Dedifferentiated amniotic fluid mesenchymal stem cell (primary cell): ENCODE measurements around the gene SLC34A3.
A peak's percentile ranks its signal among the peaks of the same experiment; 100 is the strongest.

ENCODE experiments used
- DNase-seq: peaks from one replicate; pipeline ENCODE4 v3.0.0-alpha.2; 2016; ENCODE audit errors: extremely low spot score

The SLC34A3 gene

GRCh38 chr9:137230705-137231371, at the start of gene SLC34A3:
TSS of gene SLC34A3 (plus strand) at chr9:137230901. CDS start at chr9:137231703, 802 bp downstream.
- DNase-seq = no peak

DNA sequence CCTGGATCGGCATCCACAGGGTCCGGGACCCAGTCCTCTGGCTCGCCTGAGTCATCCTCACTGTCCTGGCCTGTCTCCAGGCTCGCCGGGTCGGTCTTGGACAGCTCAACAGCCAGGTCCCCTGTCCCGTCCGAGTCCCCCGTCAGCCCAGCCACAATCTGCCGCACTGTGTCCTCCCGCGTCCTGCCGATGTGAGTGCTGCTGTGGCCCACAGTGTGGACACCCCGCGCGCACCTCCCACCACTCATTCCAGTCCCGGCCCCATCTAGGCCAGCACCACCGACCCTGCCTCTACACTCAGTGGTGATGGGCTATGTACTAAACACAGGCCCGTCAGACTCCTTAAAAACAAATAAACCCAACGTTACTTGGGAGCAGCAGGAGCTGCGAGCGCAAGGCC, 49.0 kb upstream of the SLC34A3 start:
- no peak for DNase-seq

- no peak for DNase-seq
Observed at GRCh38 chr9:137182836-137183235, 47.9 kb upstream of the SLC34A3 start.

DNA sequence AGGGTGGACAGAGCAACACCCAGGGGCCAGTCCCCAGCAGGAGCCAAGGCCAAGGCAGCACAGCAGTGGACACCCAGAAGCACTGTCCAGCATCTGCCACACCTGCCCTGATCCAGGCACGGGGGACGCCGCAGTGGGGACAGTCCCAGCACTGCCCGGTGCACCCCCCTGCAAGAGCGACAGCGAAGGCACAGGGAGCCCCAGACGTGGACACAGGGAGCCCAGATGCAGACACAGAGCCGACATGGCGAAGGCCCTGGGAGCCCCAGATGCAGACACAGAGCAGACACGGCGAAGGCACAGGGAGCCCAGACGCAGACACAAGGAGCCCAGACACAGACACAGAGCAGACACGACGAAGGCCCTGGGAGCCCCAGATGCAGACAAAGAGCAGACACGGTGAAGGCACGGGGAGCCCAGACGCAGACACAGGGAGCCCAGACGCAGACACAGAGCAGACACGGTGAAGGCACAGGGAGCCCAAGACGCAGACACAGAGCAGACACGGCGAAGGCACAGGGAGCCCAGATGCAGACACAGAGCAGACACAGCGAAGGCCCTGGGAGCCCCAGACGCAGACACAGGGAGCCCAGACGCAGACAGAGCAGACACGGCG, 46.6 kb upstream of the SLC34A3 start:
- DNase-seq = no peak

DNA sequence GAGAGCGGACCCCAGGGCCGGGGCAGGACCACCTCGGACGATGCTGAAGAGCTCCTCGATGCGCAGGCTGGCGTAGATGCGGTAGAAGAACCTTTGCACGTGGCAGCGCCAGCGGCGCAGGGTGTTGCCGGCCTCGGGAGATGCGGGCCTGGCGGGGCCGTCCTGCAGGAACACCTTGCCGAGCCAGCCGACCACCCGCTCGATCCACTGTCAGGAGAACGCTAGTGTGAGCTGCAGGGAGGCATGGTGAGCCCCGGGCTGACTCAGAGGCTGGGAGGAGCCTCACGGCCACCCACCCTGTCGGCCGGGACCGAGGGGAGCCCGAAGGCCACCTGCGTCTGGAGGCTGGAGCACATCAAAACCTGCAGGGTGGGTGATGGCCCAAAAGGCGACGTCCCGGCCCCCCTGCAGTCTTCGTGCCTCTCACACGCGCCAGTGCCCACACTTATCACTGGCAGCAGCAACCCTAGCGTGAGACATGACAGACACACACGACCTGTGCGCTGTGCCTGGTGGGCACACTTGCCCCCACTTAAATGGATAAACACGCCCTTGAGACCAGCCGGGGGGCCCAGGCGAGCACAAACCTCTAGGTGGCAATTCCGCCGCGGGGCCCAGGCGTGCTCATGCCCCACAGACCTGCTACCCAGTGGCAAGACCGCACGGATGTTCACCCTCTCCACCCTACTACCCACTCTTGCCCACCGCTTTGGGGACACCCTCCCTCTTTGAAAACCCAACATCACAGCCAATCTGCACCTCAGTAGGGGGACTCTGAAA, 45.6 kb upstream of the SLC34A3 start:
- no peak for DNase-seq

- DNase-seq = no peak
Observed at GRCh38 chr9:137185921-137186320, 44.8 kb upstream of the SLC34A3 start.

DNA sequence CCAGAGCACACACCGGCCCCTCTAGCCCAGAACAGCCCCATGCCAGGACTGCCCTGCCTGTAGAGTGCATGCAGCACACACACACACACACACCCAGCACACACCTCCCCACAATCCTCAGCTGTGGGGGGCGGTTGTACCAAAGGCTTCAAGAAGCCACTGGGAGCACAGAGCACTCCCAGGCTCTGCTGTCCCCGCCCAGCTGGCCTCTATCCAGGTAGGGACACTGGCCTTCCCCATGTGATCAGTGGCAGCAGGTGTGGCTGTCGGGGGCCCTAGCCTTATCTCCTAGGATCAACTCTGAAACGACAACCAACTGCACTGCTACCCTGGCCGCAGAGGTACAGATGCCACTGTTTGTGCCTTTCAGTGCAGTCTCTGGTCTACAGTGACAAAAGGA, 44.3 kb upstream of the SLC34A3 start:
- no peak for DNase-seq

- DNase-seq = no peak
Observed at GRCh38 chr9:137187386-137187785, 43.3 kb upstream of the SLC34A3 start.

DNA sequence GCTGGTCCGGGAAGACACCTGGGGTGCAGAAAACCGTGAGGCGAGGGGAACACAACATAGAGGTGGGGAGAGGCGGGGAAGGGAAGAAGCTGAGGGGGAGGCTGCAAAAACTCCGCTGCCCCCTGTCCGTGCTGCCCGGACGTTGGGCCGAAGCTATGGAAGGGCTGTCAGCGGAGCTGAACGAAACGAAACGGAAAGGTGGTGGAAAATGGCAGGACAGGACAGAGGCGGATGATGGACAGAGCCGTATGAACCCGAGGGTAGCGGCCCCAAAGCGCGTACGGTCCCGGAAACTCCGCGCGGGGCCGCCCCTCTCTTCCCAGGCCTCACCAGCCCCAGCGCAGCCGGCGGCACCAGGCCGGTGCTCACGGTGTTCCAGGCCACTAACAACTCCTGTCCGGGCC, 42.6 kb upstream of the SLC34A3 start:
- no peak for DNase-seq

DNA sequence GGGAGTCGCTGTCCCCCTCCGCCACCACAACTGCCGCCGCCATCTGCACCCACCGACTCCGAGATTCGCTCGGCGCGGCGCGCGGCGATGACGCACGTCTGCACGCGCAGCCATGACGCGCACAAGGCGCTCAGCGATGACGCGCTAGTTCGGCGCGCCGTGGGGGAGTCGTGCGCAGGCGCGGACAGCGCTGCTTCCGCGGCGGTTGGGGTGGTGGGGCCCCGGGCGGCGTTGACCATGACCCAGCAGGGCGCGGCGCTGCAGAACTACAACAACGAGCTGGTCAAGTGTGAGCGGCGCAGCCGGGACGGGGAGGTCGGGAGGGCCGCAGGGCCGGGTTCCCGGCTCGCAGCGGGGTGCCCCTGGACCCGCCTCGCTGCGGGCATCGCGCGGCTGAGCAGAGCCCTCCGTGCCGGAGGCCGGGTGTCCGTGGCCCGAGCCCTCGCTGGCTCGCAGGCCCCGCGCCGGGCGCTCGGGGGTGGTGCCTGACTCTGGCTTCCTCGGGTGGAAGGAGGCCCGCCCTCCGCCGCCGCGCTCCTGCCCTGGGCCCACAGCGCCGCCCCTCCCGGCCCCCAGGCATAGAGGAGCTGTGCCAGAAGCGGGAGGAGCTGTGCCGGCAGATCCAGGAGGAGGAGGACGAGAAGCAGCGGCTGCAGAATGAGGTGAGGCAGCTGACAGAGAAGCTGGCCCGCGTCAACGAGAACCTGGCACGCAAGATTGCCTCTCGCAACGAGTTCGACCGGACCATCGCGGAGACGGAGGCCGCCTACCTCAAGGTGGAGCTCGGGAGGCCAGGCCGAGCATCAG, 42.0 kb upstream of the SLC34A3 start, which contains the start of the genes ANAPC2 and SSNA1:
ANAPC2 (minus strand) TSS at position 71 of the 807 bp plus-strand sequence; CDS start at position 43, 28 bp downstream.
SSNA1 (plus strand) TSS at position 187 of the 807 bp plus-strand sequence; CDS start at position 238, 51 bp downstream.
- DNase-seq = peak; percentile 82

DNA sequence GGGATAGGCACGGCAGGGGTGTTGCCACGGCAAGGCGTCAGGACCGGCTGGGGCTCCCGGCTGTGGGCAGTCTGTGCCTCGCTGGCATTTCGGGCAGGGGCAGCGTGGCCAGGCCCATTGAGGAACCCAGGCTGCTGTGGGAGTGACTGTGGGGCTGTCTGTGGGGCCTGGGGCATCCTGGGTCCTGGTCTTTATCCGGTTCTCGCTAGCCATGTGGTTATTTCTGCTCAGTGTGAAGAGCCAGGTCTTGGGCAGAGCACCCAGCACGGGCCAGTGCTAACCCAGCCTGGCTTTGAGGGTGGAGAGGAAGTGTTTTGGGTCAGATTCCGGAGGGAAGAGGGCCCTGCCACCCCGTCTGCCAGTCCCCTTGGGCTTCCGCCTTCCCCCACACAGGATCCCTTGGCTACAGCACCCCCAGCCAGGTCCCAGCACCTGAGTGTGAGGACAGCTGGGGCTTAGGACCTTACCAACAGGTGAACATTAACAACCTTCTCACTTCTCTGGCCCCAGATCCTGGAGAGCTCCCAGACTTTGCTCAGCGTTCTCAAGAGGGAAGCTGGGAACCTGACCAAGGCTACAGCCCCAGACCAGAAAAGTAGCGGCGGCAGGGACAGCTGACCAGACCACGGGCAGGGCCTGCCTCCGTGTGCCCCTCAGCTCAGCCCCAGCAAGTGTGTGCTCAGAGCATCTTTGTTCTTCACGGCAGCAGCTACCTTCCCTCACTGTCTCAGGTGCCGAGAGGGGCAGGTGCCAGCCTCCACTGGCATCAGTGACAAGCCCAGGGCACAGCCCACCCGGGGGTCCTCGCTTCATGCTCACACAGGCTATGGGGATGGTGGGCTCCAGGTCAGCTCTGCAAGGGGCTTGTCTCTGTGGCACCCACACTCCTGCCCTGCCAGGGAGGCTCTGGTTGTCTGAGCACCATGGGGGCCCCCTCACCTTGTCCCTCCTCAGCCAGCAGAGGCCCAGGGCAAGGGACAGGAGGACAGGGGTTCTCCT, 41.1 kb upstream of the SLC34A3 start:
- no peak for DNase-seq

GRCh38 chr9:137190315-137190856, 40.3 kb upstream of the SLC34A3 start:
- no peak for DNase-seq

DNA sequence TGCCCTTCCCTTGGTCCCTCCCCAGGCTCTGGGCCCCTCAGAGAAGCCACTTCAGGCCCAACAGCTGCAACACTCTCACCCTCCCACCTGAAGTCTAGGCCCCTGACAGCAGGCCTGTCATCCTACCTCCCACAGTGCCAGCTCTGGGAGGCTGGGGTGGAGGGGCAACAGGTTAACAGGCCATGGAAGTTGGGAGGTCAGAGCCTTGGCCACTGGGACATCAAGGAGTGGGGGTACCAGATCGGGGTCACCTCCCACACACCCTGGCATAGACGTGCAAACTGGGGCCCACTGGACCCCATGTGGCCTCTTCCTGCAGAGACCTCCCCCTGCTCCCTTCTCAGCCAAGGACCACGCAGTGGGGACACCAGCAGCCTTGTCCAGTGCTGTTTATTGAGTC, 39.5 kb upstream of the SLC34A3 start:
- no peak for DNase-seq

- no peak for DNase-seq
Observed at GRCh38 chr9:137191691-137192447, 38.8 kb upstream of the SLC34A3 start.

DNA sequence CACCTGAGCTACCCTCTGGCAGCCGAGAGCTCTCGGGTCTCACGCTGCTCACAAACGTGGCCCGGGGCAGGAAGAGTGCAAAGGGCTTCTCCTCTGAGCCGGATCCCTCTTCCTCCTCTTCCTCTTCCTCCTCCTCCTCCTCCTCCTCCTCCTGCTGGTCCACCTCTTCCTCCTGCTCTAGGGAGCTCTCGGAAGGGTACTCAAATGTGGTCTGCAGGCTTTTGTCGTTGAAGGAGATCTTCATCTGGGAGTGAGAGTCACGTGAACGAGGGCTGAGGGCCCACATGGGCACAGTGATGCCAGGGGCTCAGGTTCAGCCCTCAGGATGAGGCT, 38.3 kb upstream of the SLC34A3 start:
- no peak for DNase-seq

- DNase-seq = no peak
Observed at GRCh38 chr9:137192859-137193258, 37.8 kb upstream of the SLC34A3 start.

DNA sequence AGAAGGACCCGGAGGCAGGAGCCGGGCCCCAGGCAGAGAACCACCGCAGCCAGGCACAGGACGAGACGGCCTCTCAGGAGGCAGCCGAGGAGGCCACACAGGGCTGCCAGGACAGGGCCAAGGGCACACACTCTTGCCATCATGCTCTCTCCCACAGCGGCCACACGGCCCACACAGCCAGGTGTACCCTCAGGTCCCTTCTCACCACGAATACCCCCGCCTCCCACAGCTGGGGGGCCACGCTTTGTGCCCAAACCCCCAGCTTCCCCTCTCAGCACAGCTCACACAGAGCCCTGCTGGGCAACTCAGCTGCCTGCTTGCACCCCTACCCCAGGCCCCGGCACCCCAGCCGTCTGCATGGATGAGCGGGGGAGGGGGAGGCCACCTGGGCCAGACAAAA, 36.9 kb upstream of the SLC34A3 start:
- DNase-seq = no peak

- no peak for DNase-seq
Observed at GRCh38 chr9:137194388-137194787, 36.3 kb upstream of the SLC34A3 start.

- DNase-seq = no peak
Observed at GRCh38 chr9:137194909-137195308, 35.8 kb upstream of the SLC34A3 start.
